Choroid plexus epithelial cell (primary cell): ENCODE results near the gene GBF1.

ENCODE experiments used
- DNase-seq: peaks from one replicate; pipeline ENCODE4 v3.0.0-alpha.2; 2010; ENCODE audit warnings: low read depth
- H3K4me3 ChIP-seq: 2 replicates; pipeline ENCODE4 v1.5.1; 2011; ENCODE audit warnings: low read depth, mild to moderate bottlenecking, control low read depth, low read length, moderate library complexity
- TF ChIP-seq, protein P1 (sequence below): conservative IDR thresholded peaks from 2 replicates; pipeline ENCODE4 v1.5.1; 2011; ENCODE audit warnings: low read depth, mild to moderate bottlenecking, control low read depth, inconsistent platforms, low read length, moderate library complexity

GBF1 gene

GRCh38 chr10:102245082-102245931 lies at the start of gene GBF1:
TSS of gene GBF1 (plus strand) at chr10:102245532. CDS start at chr10:102258939, 13,407 bp downstream.
- DNase-seq, result peak; percentile 100
- peak within 1 kb of the TSS; percentile 99 for H3K4me3 ChIP-seq
- TF ChIP-seq, protein P1, sequence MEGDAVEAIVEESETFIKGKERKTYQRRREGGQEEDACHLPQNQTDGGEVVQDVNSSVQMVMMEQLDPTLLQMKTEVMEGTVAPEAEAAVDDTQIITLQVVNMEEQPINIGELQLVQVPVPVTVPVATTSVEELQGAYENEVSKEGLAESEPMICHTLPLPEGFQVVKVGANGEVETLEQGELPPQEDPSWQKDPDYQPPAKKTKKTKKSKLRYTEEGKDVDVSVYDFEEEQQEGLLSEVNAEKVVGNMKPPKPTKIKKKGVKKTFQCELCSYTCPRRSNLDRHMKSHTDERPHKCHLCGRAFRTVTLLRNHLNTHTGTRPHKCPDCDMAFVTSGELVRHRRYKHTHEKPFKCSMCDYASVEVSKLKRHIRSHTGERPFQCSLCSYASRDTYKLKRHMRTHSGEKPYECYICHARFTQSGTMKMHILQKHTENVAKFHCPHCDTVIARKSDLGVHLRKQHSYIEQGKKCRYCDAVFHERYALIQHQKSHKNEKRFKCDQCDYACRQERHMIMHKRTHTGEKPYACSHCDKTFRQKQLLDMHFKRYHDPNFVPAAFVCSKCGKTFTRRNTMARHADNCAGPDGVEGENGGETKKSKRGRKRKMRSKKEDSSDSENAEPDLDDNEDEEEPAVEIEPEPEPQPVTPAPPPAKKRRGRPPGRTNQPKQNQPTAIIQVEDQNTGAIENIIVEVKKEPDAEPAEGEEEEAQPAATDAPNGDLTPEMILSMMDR, result no peak

- no peak for DNase-seq
- no peak overlapping the region for H3K4me3 ChIP-seq
- TF ChIP-seq, protein P1, result no peak
These were observed 48.4 kb upstream of the GBF1 start for GRCh38 chr10:102196893-102197292.

DNA sequence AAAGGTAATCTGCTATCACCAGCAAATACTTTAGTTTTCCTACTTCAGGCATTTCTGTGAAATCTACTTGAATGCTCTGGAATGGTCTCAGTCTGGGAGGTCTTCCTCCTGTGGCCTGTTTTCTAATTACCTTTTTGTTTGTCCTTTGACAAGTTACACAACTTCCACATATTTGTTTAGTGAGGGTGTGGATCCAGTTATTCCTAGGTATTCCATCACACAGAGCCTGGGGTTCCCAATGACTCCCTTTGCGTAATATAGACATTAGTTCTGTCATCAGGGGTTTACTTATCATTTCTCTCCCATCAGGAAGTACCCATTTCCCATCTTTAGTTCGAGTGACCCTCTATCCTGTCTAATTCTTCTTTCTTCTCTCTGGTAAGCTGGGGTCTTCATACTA lies 47.3 kb upstream of the GBF1 start:
- TF ChIP-seq, protein P1, result no peak
- no peak overlapping the region for H3K4me3 ChIP-seq
- DNase-seq, result no peak

DNA sequence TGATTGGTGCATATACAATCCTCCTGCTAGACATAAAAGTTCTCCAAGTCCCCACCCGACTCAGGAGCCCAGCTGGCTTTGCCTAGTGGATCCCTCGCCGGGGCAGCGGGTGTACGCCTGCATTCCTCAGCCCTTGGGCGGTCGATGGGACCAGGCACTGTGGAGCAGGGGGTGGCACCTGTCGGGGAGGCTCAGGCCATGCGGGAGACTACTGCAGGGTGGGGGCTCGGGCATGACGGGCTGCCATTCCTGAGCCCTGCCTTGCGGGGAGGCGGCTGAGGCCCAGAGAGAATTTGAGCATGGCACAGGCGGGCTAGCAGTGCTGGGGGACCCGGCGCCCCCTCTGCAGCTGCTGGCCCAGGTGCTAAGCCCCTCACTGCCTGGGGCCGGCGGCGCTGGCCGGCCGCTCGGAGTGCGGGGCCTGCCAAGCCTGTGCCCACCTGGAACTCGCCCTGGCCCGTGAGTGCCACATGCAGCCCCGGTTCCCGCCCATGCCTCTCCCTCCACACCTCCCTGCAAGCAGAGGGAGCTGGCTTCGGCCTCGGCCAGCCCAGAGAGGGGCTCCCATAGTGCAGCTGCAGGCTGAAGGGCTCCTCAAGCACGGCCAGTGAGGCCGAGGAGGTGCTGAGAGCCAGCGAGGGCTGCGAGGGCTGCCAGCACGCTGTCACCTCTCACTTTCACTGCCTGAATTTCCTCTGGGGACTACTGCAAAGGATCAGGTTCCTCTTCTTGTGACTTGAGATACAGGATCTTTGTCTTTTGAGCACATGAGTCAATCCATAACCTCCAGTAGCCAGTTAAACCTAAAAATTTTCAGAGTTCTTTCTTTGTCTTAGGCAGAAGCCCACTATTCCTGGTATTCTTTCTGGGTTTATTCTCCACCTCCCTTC lies 44.3 kb upstream of the GBF1 start:
- no peak overlapping the region for H3K4me3 ChIP-seq
- no peak for DNase-seq
- TF ChIP-seq, protein P1, result no peak

DNA sequence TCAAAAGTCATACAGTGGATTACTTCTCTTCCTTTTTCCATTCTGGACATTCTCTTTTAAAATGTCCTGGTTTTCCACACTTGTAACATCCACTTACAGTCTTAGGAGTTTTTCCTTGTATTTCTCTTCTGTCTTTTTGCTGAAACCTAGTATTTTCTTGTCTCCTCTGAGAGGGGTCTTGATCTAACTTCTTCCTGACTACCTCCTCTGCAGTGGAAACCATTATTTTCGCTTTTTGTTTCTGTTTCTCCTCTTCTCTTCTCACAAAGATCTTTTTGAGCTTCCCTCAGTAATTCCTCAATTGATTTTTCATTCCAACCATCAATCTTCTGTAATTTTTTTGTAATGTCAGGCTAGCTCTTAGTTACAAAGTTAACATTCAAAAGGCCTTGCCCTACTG lies 42.9 kb upstream of the GBF1 start:
- TF ChIP-seq, protein P1, result no peak
- DNase-seq, result no peak

GRCh38 chr10:102208311-102209035 lies 36.9 kb upstream of the GBF1 start:
- DNase-seq, result peak; percentile 31
- no peak overlapping the region for H3K4me3 ChIP-seq
- TF ChIP-seq, protein P1, result no peak

More for the DNA sequence above, 42.9 kb upstream of the GBF1 start:
- H3K4me3 ChIP-seq, result no peak overlapping the region
